ENCODE data around the gene EFR3B. TPM values are rescaled to one million over a fixed set of nuclear protein-coding genes. Genes with fewer than 3 reads are reported as not detected.

EFR3B gene
- total RNA-seq, 2 experiments from 2014 or later = 0.08 to 0.11 TPM

DNA sequence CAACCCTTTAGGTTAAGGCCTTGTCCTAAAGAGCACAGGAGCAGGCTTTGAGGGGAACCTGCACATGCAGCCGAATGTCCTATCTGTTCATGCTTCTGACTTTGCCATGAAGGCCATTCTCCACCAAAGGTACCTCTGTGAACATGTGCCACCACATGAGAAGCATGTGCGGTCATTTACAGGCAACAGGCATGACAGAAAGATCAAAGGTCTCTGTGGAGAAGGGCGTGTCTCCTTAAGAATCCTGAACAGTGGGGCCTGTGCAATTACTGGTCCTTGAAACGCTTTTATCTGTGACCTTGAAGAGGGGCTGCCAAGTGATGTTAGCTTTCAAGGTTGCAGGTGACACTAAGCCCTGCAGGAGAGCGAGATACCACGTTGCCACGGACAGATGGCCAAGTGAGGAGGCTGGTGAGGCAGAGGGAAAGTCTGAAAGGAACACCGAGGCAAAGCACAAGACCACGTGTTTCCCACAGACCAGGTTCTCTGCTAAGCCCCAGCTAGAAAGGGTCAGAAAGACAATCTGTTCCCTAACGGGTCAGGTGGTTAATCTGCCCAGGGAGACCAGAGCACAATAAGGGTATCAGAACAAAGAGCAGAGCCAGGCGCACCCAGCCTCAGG is 146.0 kb downstream of the EFR3B start:
- no peaks in the 10 kb centered on the region for H3K9me3 Mint-ChIP-seq
- no peaks in the 10 kb centered on the region for H3K36me3 Mint-ChIP-seq
- H3K4me3 Mint-ChIP-seq = no peak overlapping the region
- H3K4me1 Mint-ChIP-seq = peaks cover 2% of the 10 kb centered on the region
- no peaks in the 10 kb centered on the region for H3K27me3 Mint-ChIP-seq
- POLR2A ChIA-PET = interaction anchor here (0.6 kb wide), 1 partner anchor 574 kb away, joined by 4 read pairs; no protein-coding TSS in a partner anchor
- H3K27ac Mint-ChIP-seq = no peak overlapping the region
- no peak for DNase-seq
- ATAC-seq (ENCODE audit: low read depth) = no peak

DNA sequence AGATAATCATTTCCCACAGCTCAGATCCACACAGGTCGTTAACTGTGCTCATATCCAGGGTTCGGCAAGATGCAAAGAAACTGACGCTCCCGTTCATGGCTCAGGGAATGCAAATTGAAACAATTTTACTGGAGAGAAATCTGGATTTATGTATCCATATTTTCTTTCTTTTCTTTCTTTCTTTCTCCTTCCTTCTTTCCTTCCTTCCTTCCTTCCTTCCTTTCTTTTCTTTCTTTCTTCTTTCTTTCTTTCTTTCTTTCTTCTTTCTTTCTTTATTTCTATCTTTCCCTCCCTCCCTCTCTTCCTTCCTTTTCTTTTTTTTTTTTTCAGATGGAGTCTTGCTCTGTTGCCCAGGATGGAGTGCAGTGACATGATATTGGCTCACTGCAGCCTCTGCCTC is 146.5 kb downstream of the EFR3B start:
- POLR2A ChIA-PET = interaction anchor here (0.6 kb wide), 1 partner anchor 575 kb away, joined by 4 read pairs; no protein-coding TSS in a partner anchor
- Mint-ChIP-seq H3K27me3 (no peaks in the 10 kb centered on the region), H3K27ac (no peak overlapping the region), H3K4me1 (peaks cover 2% of the 10 kb centered on the region), H3K4me3 (no peak overlapping the region), H3K36me3 (no peaks in the 10 kb centered on the region), H3K9me3 (no peaks in the 10 kb centered on the region)
- no peak for ATAC-seq (ENCODE audit: low read depth)
- DNase-seq = no peak

DNA sequence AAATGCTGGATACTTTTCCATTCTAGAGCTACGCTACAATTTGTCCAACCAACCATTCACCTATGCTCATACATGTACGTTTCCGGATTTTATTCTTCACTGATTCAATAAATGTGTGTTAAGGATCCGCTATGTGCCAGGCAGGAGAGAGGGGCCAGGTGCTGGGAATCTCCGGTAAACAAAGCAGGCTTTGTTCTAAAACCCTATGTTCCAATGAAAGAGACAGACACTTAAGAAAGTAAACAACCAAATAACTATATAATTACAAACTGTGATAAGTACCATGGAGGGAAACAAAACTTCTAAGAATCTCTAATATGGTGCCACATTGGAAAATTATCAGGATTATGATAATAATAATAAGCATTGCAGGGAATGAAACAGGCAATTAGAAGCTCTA is 148.7 kb downstream of the EFR3B start:
- H3K27me3 Mint-ChIP-seq = no peaks in the 10 kb centered on the region
- no peak for DNase-seq
- no peak overlapping the region for H3K4me3 Mint-ChIP-seq
- H3K9me3 Mint-ChIP-seq = no peaks in the 10 kb centered on the region
- H3K36me3 Mint-ChIP-seq = no peaks in the 10 kb centered on the region
- peaks cover 2% of the 10 kb centered on the region for H3K4me1 Mint-ChIP-seq
- H3K27ac Mint-ChIP-seq = no peak overlapping the region
- ATAC-seq (ENCODE audit: low read depth) = no peak
- POLR2A ChIA-PET = no interaction called here

DNA sequence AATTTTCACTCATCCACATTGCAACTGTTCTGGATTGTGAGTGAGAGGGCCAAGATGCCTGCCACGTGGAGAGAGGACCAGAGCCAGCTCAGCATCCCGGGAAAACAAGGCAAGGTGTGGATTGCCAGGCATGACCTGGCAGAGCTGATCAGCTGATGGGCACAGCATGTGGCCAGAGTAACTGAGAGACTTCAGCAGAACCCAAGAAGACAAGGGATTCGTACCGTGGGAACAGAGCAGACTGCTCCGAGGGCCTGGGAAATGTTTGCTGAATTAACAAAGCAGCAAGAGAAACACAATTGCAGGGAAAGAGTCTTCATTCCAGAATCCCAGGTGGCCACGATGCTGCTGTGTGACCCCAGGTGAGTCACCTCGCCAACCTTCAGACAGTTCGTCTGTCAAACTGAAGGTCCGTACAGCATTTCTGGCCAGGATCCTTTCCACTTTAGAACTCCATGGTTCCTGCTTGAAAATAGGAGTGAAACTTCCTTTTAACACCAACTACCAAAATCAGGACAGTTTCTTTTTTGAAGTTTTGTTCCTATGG is 152.8 kb downstream of the EFR3B start:
- Mint-ChIP-seq H3K4me1 (peaks cover 2% of the 10 kb centered on the region), H3K27me3 (no peaks in the 10 kb centered on the region), H3K27ac (no peak overlapping the region), H3K36me3 (no peaks in the 10 kb centered on the region), H3K4me3 (no peak overlapping the region), H3K9me3 (no peaks in the 10 kb centered on the region)
- ATAC-seq (ENCODE audit: low read depth) = no peak
- no peak for DNase-seq
- POLR2A ChIA-PET = no interaction called here

DNA sequence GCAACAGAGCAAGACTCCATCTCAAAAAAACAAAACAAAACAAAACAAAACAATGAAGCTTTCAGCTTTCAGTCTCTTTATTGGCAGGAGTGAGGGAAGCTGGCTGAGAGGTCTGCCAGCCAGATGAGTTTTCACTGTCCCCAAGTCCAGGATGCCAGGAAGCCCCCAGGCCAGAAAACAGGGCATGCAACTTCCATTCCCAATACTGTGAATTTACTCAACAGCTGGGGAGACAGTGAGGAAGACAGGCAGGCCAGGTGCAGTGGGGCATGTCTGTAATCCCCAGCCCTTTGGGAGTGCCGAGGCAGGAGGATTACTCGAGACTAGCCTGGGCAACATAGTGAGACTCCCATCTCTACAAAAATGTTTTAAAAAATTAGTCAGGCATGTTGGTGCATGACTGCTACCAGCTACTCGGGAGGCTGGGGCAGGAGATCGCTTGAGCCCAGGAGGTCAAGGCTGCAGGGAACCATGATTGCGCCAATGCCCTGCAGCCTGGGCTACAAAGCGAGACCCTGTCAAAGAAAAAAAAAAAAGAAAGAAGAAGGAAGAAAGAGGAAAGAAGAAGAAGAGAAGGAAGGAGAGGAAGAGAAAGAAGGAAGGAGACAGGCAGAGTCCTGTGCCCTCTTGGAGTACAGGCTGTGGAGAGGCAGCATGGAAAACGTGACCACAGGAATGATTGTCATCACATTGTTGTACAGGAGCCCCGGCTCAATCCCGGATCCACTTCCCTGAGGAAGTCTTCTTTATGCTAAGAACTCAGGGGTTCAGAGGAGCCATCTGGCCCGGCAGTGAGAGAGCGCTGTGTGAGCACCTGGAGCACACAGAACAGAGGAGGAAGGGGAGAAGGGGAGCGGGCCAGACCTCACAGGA is 155.7 kb downstream of the EFR3B start:
- no peaks in the 10 kb centered on the region for H3K9me3 Mint-ChIP-seq
- DNase-seq (no peak), ATAC-seq (ENCODE audit: low read depth) (no peak)
- no peaks in the 10 kb centered on the region for H3K36me3 Mint-ChIP-seq
- H3K27me3 Mint-ChIP-seq = peaks cover 2% of the 10 kb centered on the region
- H3K4me1 Mint-ChIP-seq = peaks cover 5% of the 10 kb centered on the region
- H3K27ac Mint-ChIP-seq = no peak overlapping the region
- POLR2A ChIA-PET = interaction anchor here (0.7 kb wide), 1 partner anchor 28 kb away, joined by 3 read pairs; no protein-coding TSS in a partner anchor
- H3K4me3 Mint-ChIP-seq = no peak overlapping the region

DNA sequence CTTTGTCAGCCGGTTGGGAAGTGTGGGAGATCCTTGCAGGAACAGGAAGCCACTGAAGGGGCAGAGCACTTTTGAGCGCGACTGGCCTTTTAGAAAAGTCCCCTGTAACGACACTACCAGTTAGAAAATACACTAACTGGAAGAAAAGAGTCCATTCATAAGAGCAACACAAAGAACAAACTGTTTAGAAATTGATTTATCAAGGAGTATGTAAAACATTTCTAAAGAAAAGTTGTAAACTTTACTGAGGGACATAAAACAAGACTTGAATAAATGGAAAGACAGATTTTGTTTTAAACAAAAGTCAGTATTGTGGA is 156.3 kb downstream of the EFR3B start:
- no peaks in the 10 kb centered on the region for H3K36me3 Mint-ChIP-seq
- POLR2A ChIA-PET = no interaction called here
- H3K27ac Mint-ChIP-seq = no peak overlapping the region
- no peak for DNase-seq
- H3K9me3 Mint-ChIP-seq = no peaks in the 10 kb centered on the region
- ATAC-seq (ENCODE audit: low read depth) = no peak
- H3K4me1 Mint-ChIP-seq = peaks cover 7% of the 10 kb centered on the region
- H3K27me3 Mint-ChIP-seq = peaks cover 2% of the 10 kb centered on the region
- H3K4me3 Mint-ChIP-seq = no peak overlapping the region

DNA sequence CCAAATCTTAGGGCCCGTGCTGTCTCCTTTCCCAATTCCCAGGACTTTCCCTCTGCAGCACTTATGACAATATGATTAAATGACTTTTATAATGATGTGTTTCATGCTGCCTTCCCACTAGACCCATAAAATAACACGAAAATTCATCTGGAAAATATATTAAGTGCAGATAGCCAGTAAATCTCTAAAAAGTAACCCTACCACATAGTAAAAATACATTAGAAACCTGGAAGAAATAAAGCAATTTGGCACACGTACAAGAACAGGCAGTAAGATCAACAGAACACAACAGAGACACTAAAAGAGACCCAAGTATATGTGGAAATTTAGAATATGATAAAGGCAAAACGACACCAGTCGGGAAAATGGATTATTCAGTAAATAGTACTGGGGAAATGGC is 156.7 kb downstream of the EFR3B start:
- ATAC-seq (ENCODE audit: low read depth) (no peak), DNase-seq (no peak)
- Mint-ChIP-seq H3K27ac (no peak overlapping the region), H3K36me3 (no peaks in the 10 kb centered on the region), H3K4me3 (no peak overlapping the region), H3K27me3 (peaks cover 2% of the 10 kb centered on the region), H3K4me1 (peaks cover 7% of the 10 kb centered on the region), H3K9me3 (no peaks in the 10 kb centered on the region)
- POLR2A ChIA-PET = no interaction called here

DNA sequence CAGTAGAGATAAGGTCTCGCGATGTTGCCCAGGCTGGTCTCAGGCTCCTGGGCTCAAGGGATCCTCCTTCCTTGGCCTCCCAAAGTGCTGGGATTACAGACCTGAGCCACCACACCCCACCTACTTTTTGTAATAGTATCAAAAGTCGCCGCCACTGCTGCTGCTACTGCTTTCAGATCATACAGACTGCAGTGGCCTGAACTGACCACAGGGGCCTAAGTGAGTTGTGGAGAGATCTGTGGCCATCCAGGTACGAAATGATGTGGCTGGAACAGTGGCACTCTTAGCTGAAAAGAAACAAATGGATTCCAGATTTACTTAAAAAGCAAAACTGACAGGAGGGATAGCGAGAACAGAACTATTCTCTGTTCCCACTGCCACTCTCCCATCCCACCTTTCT is 159.4 kb downstream of the EFR3B start:
- Mint-ChIP-seq H3K4me1 (peaks cover 10% of the 10 kb centered on the region), H3K27me3 (peaks cover 2% of the 10 kb centered on the region), H3K27ac (no peak overlapping the region), H3K9me3 (no peaks in the 10 kb centered on the region), H3K36me3 (no peaks in the 10 kb centered on the region), H3K4me3 (no peak overlapping the region)
- DNase-seq (no peak), ATAC-seq (ENCODE audit: low read depth) (no peak)
- POLR2A ChIA-PET = no interaction called here

DNA sequence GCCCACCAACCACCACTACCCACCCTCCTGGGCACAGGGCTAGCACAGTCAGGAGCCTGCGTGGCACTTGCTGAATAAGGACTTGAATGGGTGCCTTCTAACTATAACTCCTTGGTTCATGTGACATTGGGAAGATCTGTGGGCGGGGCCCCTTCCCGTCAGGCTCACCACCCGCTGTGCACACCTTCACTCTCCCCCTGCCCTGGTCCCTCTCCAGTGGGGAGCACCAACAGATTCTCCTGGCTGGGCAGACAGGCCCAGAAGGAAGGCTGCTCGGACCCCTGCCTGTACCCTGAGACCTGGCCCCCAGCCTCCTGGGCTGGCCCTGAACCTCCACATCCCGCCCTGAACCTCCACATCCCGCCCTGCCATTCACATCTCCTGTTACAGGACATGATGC is 159.9 kb downstream of the EFR3B start:
- ATAC-seq (ENCODE audit: low read depth) (no peak), DNase-seq (no peak)
- Mint-ChIP-seq H3K36me3 (no peaks in the 10 kb centered on the region), H3K27ac (no peak overlapping the region), H3K9me3 (no peaks in the 10 kb centered on the region), H3K4me3 (no peak overlapping the region), H3K27me3 (peaks cover 2% of the 10 kb centered on the region), H3K4me1 (peaks cover 10% of the 10 kb centered on the region)
- POLR2A ChIA-PET = no interaction called here

DNA sequence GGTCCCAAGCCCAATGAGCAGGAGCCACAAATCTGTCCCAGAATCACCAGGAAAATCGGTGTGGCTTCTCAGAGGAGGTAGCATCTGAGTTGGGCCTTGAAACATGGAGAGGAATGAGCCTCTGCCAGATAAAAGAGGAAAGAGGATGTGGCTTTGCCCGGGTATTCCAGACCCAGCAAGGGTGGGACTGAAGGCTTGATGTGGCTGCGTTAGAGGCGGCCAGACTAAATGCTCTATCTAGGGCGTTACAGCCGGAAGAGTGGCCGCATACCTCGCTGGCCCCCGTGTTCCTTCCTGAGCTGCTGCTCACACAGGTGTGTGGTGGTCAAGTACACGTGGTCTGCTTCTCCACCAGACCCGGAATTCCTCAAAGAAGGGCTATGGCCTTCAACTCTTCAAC is 160.4 kb downstream of the EFR3B start:
- H3K4me1 Mint-ChIP-seq = peaks cover 13% of the 10 kb centered on the region
- H3K27ac Mint-ChIP-seq = no peak overlapping the region
- peaks cover 2% of the 10 kb centered on the region for H3K27me3 Mint-ChIP-seq
- ATAC-seq (ENCODE audit: low read depth) = no peak
- POLR2A ChIA-PET = interaction anchor here (0.7 kb wide), 1 partner anchor 140 kb away, joined by 5 read pairs; no protein-coding TSS in a partner anchor
- DNase-seq = no peak
- no peaks in the 10 kb centered on the region for H3K9me3 Mint-ChIP-seq
- H3K36me3 Mint-ChIP-seq = no peaks in the 10 kb centered on the region
- no peak overlapping the region for H3K4me3 Mint-ChIP-seq

DNA sequence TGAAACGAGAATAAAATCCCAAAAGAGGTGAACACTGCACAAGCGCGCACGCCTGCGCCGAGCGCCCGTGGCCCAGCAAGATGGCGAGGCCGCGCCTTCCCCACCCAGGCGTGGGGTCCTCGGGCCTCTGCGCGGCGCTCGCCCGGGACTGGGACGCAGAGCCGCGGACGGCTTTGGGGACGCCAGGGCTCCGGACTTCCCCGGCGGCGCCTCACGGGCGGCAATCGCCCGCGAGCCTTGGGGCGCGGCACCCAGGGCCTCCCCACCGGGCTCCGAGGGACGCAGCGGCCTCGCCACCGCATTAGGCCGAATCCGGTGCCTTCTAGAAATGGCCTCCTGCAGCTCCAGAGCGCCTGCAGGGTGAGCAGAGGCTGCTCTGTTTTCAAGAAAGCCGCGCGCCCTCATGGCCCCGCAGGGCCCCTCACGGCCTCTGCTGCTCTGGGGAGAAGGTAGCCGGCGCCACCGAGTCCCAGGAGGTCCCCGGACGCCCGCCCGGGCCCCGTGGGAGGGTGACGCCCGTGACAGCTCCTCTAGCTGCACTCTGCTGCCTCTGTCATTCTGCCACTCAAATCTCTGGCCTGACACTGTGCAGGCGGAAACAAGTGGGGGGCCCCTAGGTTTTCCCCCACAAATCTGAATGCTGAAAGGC is 162.4 kb downstream of the EFR3B start:
- Mint-ChIP-seq H3K4me1 (peaks cover 18% of the 10 kb centered on the region), H3K27me3 (peaks cover 2% of the 10 kb centered on the region), H3K27ac (no peak overlapping the region), H3K4me3 (no peak overlapping the region), H3K36me3 (no peaks in the 10 kb centered on the region), H3K9me3 (no peaks in the 10 kb centered on the region)
- POLR2A ChIA-PET = no interaction called here
- peak; percentile 35 for ATAC-seq (ENCODE audit: low read depth)
- no peak for DNase-seq

DNA sequence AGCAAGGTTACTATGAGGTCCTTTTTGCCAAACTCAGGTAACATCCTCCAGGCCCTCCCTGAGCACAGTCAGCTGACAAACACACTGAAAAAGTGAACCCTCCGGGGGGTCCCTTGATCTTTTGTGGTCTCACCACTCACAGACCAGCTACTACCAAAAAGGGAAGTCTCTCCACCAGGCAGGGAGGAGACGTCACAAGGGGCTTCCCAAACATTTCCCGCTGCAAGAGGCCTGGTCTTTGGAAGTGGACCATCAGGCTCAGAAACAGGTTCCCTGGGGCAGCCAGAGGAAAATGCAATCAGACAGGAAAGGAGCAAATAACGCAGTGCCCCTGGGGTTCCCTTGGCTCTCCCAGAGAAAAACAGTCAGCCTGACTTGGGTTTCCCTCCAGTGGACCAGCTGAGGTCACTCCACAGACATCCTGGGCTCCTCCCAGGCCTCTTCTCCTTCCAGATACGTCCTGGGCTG is 165.2 kb downstream of the EFR3B start:
- no peak for ATAC-seq (ENCODE audit: low read depth)
- Mint-ChIP-seq H3K27ac (no peak overlapping the region), H3K4me3 (no peak overlapping the region), H3K27me3 (no peaks in the 10 kb centered on the region), H3K9me3 (no peaks in the 10 kb centered on the region), H3K4me1 (peaks cover 30% of the 10 kb centered on the region), H3K36me3 (no peaks in the 10 kb centered on the region)
- POLR2A ChIA-PET = interaction anchor here (1.6 kb wide), 1 partner anchor 9 kb away, joined by 7 read pairs; no protein-coding TSS in a partner anchor
- no peak for DNase-seq
